Measurements from ENCODE around the gene POMGNT1.

The POMGNT1 gene

GRCh38 chr1:46211051-46211450 lies 12.8 kb upstream of the POMGNT1 start:
- in situ Hi-C loops (cut with MboI; ENCODE audit: low sequenced_read_pairs): no loop called here

GRCh38 chr1:46210561-46210960 lies 12.3 kb upstream of the POMGNT1 start:
- in situ Hi-C loops (cut with MboI; ENCODE audit: low sequenced_read_pairs): no loop called here

GRCh38 chr1:46206399-46206798 lies 8.2 kb upstream of the POMGNT1 start:
- in situ Hi-C loops (cut with MboI; ENCODE audit: low sequenced_read_pairs): no loop called here

GRCh38 chr1:46205791-46206190 lies 7.6 kb upstream of the POMGNT1 start:
- in situ Hi-C loops (cut with MboI; ENCODE audit: low sequenced_read_pairs): no loop called here

- in situ Hi-C loops (cut with MboI; ENCODE audit: low sequenced_read_pairs): no loop called here
Measured at GRCh38 chr1:46205141-46205540, 6.9 kb upstream of the POMGNT1 start.

GRCh38 chr1:46204406-46204742 lies 6.1 kb upstream of the POMGNT1 start:
- in situ Hi-C loops (cut with MboI; ENCODE audit: low sequenced_read_pairs): no loop called here

GRCh38 chr1:46203738-46204405 lies 5.6 kb upstream of the POMGNT1 start:
- in situ Hi-C loops (cut with MboI; ENCODE audit: low sequenced_read_pairs): no loop called here

- in situ Hi-C loops (cut with MboI; ENCODE audit: low sequenced_read_pairs): no loop called here
Measured at GRCh38 chr1:46199233-46199749, 1.1 kb upstream of the POMGNT1 start.

GRCh38 chr1:46197560-46197963 lies 672 bp downstream of the POMGNT1 start:
- in situ Hi-C loops (cut with MboI; ENCODE audit: low sequenced_read_pairs): no loop called here

- in situ Hi-C loops (cut with MboI; ENCODE audit: low sequenced_read_pairs): no loop called here
Measured at GRCh38 chr1:46196609-46197008, 1.6 kb downstream of the POMGNT1 start.

- in situ Hi-C loops (cut with MboI; ENCODE audit: low sequenced_read_pairs): no loop called here
Measured at GRCh38 chr1:46194641-46195193, 3.5 kb downstream of the POMGNT1 start.

GRCh38 chr1:46193984-46194570 lies 4.2 kb downstream of the POMGNT1 start:
- in situ Hi-C loops (cut with MboI; ENCODE audit: low sequenced_read_pairs): no loop called here

- in situ Hi-C loops (cut with MboI; ENCODE audit: low sequenced_read_pairs): no loop called here
Measured at GRCh38 chr1:46193285-46193684, 4.9 kb downstream of the POMGNT1 start.

- in situ Hi-C loops (cut with MboI; ENCODE audit: low sequenced_read_pairs): no loop called here
Measured at GRCh38 chr1:46192171-46192570, 6.1 kb downstream of the POMGNT1 start.

- in situ Hi-C loops (cut with MboI; ENCODE audit: low sequenced_read_pairs): no loop called here
Measured at GRCh38 chr1:46191033-46191701, 7.1 kb downstream of the POMGNT1 start.

GRCh38 chr1:46190539-46190938 lies 7.7 kb downstream of the POMGNT1 start:
- in situ Hi-C loops (cut with MboI; ENCODE audit: low sequenced_read_pairs): no loop called here

GRCh38 chr1:46188295-46189030 lies 9.8 kb downstream of the POMGNT1 start:
- in situ Hi-C loops (cut with MboI; ENCODE audit: low sequenced_read_pairs): no loop called here

- in situ Hi-C loops (cut with MboI; ENCODE audit: low sequenced_read_pairs): no loop called here
Measured at GRCh38 chr1:46187106-46187869, 10.9 kb downstream of the POMGNT1 start.

- in situ Hi-C loops (cut with MboI; ENCODE audit: low sequenced_read_pairs): no loop called here
Measured at GRCh38 chr1:46186076-46186475, 12.2 kb downstream of the POMGNT1 start.

- in situ Hi-C loops (cut with MboI; ENCODE audit: low sequenced_read_pairs): no loop called here
Measured at GRCh38 chr1:46184920-46185658, 13.1 kb downstream of the POMGNT1 start.

All from HL-60/S4 treated with phorbol 12-myristate 13-acetate at 8.2 ng/mL for 4 days and 3 days (cell line).